ENCODE results near the gene OGDHL. TPM values are rescaled to one million over a fixed set of nuclear protein-coding genes. Genes with fewer than 3 reads are reported as not detected.

The OGDHL gene
- total RNA-seq, 1 donor from 2014 or later: 0.20 TPM

DNA sequence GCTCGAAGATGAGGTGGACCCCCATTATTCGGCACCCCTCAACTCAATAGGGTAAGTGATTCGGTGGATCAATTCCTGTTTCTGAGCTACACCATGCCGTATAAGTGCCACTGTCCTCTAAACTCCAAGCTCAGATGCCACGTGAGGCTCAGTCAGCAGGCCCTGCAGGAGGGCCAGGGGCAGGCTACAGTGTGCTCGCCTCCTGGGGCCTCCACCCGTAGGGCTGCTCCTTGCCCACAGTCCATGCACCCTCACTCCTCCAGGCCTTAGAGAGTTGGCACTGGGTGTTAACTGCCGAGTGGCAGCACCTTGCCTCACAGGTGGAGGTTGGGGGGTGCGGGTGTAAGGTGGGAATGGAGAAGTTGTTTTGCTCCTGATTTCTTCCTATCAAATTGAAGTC is 70.5 kb downstream of the OGDHL start:
- no peak for DNase-seq (ENCODE audit: low read depth in 2 of 2)

DNA sequence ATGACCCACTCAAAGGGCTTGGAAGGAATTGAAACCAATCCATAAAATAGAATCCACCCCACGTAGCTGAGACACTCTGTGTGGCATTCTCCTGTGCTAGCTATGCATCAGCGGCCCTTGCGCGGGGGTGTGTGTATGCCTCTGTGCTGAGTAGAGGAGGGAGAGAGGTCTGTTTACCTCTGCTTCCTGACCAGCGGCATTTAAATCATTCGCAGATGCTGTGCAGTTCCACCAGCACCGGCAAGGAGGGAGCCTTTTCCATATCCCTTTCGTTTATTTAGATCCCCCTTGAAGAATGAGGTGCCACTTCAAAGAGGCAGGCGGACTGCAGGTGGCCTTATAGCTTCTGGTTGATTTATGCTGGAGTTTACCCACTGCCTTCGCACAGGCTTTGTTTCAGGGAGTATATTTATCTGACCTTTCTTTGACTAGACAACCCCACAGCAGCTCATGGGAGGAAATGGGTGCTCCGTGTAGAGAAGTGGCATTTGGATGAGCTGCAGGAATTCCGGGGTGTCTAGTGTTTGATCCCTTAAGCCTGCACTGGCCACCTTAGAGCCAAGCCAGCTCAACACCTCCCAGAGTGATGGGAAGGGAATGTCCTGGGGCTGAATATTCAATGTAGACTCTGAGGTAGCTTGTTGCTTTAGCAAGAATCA is 71.3 kb downstream of the OGDHL start:
- DNase-seq (ENCODE audit: low read depth in 2 of 2): no peak

DNA sequence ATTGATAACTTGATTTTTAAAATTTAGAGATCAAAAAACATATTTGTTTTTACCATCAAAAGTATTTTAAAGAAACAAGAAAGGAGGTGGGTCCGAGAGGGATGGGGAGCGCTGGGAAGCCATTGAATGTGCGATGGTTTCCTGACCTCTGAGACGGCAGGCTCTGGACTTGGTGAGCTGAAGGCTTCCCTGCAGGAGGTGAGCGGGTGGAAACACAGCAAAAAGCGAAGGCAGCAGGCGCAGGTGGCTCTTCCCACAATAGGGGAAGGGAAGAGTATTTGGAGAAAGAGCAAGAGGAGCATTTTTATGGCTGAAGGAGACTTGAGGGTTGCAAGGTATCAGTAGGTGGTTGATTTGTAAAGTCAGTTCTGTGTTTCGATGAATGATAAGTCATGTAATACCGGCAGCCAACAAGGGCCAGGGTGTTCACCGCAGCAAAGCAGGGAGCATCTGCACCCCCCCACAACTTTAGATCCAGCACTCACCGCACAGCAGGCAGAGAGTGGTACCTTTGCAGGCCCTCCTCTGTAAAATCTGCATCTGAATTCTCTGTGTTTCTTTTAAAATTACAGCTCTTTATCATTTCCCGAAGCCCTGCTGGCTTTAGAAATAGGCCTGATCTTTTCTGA is 72.1 kb downstream of the OGDHL start:
- DNase-seq (ENCODE audit: low read depth in 2 of 2): no peak

DNA sequence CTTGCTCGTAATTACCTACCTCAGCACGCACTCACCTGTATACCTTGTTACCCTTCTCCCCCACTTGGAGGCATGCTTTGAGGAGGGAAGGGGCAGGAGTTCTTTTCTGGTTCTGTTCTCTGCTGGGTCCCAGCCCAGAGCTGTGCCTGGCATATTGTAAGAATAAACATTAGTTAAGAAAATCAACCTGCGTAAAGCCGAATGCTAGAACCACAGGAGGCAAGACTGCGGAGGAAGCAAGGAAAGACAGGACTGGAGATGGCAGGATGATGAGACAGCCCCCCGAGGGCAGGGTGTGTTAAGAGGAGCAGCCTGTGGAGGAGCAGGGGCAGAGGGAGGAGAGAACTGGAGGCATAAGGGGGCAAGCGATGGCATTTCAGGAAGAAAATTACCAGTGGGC is 73.2 kb downstream of the OGDHL start:
- DNase-seq (ENCODE audit: low read depth in 2 of 2): no peak

DNA sequence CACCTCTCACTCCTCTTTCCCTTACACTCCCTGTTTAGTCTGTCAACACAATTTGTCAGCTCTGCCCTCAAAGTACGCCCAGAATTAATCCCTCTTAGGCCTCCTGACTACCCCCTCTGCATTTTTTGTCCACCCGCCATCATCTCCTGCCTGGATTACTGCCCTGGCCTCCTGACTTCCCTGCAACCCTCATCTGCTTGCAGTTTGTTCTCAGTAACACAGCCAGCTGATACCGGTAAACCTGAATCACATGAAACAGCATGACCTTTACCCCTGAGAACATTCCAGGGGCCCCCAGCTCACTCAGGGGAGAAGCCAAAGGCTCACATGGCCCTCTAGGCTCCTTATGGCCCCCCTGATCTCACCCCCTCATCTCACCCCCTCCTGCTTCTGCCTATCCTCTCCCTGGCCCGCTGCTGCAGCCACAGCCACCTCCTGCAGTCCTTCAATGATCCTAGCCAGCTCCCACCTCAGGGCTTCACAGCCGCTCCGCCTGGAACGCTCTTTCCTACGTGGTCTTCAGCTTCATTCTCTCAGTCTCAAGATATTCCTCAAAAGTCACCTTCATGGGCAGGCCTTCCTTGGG is 73.8 kb downstream of the OGDHL start:
- no peak for DNase-seq (ENCODE audit: low read depth in 2 of 2)

DNA sequence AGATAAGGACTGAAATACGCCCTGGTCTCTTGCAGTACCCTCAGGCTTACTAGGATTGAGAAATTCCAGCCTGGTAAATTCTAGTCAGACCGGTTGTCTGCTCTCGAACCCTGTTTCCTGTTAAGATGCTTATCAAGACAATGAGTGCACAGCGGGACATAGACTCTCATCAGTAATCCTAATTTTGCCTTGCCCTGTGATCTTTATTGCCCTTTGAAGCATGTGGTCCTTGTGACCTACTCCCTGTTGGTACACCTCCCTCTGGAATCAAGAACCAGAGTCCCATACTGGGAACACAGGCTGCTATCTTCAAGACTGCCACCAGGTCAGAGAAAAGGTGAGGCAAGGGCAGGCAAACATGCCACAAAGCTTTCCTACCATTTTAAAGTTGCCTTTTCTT is 75.5 kb downstream of the OGDHL start:
- DNase-seq (ENCODE audit: low read depth in 2 of 2): no peak

Other genes with a start within 250 kb of the OGDHL start
- 9.8 and 10.7 TPM in 2 replicates for gene ERCC6, start 223.2 kb downstream of the OGDHL start, total RNA-seq
- not detected in 2 replicates for gene SLC18A3, start 152.0 kb downstream of the OGDHL start, total RNA-seq
- gene CHAT, start 148.3 kb downstream of the OGDHL start, total RNA-seq: not detected in 2 replicates
- gene C10orf53, start 82.7 kb downstream of the OGDHL start, total RNA-seq: not detected in 2 replicates
- gene PARG, start 179.7 kb upstream of the OGDHL start, total RNA-seq: 17.0 and 20.6 TPM in 2 replicates
- 8.3 and 11.7 TPM in 2 replicates for gene TIMM23B, start 179.7 kb upstream of the OGDHL start, total RNA-seq
- gene AGAP6, start 226.1 kb upstream of the OGDHL start, total RNA-seq: 0.65 and 2.2 TPM in 2 replicates